DLD1 (cell line): ENCODE results near the gene FAM3A.

Experiments
- in situ Hi-C: cut with HindIII; loops from 2 replicates; pipeline ENCODE4 v1.10.0; 2017; ENCODE audit warnings: low sequenced_read_pairs

FAM3A gene

DNA sequence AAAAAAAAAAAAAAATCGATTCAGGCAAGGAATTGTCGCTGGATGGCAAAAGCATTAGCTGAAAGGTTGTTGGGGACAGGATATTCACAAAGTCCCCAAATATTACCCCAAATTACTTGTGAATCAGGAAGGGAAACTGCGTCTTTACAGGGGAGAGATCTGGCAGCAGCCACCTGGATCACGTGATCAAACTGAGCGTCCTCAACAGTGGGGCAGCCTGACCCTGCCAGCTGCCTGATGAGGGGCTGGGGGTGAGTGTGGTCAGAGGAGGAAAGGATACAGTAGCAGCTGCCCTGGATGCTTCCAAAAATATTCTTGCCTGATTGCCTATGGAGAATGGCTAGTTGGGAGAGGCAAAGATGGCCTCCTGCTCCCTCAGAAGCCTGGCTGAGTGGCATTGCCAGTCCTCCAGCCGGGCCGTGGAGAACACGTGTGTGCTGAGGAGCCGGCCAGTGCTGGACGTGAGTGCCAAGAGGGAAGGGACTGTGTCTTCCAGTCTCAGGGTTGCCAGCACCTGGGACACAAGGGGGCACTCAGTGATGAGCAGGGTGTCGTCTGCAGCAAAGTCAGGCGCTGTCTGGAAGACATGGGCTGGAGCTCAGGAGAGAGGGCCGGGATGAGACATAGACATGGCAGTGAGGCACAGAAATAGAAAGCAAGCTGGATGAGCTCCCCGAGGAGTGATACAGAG lies 34.0 kb downstream of the FAM3A start:
- in situ Hi-C loops: no loop called here

DNA sequence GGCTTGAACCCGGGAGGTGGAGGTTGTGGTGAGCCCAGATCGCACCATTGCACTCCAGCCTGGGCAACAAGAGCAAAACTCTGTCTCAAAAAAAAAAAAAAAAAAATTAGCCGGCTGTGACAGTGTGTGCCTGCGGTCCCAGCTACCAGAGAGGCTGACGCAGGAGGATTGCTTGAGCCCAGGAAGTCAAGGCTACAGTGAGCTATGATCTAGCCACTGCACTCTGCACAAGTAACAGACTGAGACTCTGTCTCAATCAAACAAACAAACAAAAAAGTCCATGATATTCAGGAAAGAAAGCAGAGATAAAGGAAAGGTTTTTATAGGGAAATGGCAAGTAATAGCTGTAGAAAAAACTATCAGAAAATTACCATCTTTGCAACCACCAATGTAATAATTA lies 34.8 kb downstream of the FAM3A start:
- in situ Hi-C loops: no loop called here

DNA sequence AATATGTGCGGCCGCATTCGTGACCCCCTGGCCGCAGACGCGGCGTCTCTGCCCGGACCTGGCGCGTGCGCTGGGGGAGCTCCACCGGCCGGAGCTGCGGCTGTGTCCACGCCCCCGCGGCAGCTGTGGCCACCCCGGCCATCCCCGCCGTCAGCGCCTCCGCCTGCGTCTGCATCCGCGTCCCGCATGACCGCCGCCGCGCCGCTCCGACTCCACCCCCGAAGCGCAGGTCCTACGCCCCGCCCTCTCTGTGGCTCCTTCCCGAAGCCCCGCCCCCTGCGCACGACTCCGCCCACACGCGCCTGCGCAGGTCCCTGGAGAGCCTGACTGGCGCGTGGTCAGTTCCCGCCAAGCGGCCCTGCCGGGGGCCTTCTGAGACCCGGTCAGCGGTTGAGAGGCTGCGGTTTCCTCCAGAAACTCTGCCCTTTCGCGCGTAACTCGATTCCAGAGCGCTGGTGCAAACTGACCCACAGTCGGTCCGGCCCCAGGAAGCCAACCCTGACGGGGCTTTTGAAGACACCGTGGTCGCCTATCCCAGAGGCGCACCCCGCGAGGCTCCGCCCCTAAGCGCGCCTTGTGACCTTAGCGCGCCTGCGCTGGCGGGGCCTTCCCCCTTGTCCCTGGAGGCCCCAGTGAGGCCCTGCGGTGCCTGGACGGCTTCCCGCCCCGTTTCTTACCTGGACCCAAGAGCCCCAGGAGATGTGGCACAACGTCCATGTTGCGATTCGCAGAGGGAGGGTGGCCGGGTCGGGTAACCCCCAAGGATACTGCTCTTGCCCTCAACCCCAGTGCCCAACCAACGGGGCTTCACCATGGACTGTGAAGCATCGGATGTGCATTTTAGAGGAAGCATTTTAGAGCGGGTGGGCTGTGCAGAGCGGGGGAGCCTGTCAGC lies 37.1 kb downstream of the FAM3A start, which contains the start of gene LAGE3:
TSS of gene LAGE3 (minus strand) at position 554 of the 895 bp plus-strand sequence. CDS start at position 188, 366 bp downstream.
- in situ Hi-C loops: no loop called here

DNA sequence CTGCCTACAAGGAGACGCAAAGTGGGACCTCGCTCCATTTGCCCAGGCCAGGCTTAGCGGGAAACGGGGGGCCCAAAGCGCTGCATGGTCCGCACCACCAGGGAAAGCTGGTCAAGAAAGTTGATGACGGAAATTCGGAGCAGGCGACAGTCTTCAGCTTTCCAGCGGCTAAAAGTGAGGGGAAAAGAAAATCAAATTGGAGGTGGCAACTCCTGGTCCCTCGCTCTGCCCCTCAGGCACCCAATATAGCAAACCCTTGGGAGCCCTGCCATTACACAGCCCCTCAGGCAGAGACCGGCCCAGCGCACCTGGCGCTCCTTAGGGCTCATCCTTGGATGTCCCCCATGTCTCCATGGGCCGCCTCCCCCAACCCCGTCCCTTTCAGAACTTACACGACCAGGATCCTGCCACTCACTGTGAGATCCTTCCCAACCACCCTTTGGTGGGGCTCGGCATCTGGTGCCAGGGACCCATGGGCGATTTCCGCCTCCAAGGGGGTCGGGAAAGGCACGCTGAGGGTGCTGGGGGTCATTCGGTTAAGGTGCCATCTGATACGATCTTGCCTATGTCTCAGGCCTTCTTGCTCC lies 38.0 kb downstream of the FAM3A start:
- in situ Hi-C loops: no loop called here

DNA sequence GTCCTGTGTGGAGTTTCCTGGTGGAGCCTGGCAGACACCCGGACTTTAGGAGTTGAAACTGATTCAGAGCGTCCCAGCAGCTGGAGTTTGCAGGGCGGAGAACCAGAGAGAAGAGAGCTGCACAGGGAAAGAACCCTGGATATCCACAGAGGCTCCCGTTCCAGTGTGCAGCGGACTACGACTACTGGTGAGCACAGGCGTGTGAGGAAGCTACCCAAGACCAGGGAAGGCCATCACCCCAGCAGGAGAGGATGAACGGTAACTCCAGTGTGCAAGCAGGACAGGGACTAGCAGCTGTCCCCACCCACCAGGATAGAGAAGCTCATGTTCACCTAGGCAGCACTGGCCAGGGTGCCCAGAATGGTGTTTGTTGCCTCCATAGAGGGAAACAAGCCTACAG lies 39.2 kb downstream of the FAM3A start:
- in situ Hi-C loops: no loop called here

DNA sequence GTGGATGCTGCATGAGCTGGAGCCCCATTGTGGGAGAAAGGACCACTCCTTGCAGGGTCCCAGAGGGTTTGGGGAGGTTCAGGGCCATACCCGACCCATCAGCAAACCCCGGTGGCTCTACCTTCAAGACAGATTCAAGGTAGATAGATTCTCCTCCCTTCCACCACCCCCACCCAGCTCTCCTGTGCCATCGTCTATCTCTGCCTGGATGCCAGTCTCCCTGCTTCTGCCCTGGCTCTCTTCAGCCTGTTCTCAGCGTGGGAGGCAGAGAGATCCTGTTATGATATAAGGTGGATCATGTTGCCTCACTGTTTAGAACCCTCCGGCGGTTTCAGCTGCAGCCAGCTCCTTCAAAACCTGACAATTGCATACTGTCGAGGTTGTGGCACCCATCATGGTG lies 42.3 kb downstream of the FAM3A start:
- in situ Hi-C loops: no loop called here

DNA sequence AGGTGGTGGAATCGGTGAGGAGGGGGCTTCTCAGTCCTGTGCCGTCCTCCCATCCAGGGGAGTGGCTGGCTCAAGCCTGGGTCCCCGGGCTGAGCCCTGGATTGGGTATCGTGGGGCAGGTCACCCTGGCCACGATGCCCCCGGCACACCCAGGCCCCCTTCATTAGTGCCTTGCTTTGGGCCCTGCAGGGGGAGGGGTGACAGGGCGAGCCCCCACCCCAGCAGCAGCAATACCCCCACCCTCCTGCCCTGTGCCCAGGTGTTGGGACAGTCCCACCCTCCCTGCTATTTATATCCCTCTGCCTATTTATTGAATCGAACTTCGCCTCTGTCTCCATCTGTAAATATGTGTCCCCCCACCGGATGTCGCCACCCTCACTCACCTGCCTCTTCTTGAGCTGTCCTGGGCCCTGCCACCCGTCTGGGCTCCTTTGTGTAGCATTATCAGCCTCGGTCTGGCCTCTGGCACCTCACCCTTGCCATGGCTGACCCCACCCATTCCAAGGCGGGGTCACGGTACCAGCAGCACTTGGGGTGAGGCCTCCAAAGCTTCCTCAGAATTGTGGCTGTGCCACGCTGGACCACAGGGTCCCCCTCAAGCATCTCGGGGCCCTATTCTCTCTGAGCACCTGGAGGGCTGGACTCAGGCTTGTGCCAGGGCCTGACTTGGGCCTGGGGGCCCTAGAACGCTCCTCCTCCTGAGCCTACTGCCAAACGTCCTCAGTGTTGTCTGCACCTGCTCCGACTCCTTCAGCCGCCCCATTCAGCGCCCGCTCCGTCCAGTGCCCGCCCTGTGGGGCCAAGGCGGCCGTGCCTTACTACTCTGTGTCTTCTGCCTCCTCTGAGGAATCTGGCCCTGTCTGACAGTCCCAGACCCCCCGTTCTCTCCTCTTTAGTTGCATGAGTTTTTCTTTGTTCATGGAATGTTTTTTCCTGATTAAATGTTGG lies 43.1 kb downstream of the FAM3A start:
- in situ Hi-C loops: no loop called here

DNA sequence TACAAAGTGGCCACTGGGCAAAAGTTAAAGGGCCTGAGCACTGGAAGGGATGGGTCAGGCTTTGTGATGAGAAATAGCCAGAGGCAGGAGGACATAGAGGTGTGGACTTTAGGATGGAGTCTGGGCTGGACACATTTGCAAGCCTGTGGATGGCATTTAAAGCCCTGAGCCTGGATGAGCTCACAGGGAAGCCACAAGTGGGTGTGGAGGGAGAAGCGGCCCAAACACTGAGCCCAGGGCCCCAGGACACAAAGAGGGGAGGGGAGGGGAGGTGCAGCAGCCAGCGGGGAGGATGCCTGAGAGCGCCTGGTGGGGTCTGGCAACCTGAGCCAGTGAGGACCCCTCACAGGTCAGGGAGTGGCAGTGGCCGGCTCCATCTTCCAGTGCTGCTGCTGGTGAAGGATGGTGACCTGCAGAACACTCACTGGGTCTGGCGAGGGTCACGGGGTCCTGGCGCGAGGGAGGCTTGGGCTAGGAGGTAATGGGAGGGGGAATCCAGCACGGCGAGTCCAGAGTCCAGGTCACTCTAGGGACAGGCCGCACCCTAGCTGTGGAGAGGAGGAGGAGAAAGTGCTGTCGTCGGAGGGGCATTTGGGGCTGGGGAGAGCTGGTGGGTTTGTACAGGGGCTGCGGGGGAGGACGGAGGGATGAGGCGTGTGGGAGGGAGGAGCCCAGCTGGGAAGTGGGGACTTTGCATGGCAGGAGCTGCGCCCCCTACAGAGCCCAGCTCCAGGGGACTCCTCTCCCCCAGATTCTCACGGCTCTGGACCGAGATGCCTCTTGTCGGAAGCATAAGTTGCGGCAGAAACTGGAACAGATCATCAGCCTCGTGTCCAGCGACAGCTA lies 44.0 kb downstream of the FAM3A start:
- in situ Hi-C loops: no loop called here

DNA sequence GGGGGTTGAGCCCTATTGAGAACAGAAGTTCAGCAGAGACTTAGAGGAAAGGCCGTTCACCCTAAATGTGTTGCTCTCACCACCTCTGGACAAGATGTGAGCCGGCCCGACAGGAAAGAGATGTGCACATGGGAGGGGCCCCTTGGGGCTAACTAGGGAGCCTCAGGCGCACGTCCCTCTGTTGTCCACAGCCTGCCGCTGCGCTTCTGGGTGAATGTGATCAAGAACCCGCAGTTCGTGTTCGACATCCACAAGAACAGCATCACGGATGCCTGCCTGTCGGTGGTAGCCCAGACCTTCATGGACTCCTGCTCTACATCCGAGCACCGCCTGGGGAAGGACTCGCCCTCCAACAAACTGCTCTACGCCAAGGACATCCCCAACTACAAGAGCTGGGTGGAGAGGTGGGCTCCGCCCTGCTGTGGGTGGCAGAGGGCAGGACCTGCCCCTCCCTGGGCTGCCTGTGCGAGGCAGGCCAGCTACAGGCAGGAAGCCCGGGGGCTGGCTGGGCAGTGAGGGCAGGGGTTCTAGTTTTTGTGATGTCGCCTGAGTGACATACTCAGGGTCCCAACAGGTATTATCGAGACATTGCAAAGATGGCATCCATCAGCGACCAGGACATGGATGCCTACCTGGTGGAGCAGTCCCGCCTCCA lies 45.0 kb downstream of the FAM3A start:
- in situ Hi-C loops: no loop called here

DNA sequence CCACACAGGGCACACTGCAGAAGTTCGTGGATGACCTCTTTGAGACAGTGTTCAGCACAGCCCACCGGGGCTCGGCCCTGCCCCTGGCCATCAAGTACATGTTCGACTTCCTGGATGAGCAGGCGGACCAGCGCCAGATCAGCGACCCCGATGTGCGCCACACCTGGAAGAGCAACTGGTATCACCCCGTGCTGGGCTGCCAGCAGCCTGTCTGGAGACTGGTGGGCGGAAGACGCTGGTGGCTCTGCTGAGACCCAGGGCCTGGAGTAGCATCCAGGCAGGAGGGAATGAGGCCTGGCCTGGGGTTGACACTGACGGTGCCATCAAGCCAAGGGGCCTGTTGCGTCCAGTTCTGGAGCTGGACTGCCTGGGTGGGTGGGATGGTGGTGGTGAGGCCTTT lies 45.6 kb downstream of the FAM3A start:
- in situ Hi-C loops: no loop called here

DNA sequence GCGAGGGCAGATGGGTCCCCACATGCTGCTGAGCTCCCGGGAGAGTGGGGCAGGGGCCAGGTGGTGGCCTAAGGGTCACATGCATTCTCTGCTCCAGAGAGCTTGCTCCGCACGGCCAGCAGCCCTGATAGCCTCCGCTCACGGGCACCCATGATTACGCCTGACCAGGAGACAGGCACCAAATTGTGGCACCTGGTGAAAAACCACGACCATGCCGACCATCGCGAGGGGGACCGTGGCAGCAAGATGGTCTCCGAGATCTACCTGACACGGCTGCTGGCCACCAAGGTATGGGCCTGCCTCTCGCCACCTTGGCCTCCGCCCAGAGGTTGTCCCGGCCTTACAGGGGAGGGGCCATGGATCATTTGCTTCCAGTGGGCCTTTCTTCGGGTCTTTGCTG lies 46.2 kb downstream of the FAM3A start:
- in situ Hi-C loops: no loop called here

DNA sequence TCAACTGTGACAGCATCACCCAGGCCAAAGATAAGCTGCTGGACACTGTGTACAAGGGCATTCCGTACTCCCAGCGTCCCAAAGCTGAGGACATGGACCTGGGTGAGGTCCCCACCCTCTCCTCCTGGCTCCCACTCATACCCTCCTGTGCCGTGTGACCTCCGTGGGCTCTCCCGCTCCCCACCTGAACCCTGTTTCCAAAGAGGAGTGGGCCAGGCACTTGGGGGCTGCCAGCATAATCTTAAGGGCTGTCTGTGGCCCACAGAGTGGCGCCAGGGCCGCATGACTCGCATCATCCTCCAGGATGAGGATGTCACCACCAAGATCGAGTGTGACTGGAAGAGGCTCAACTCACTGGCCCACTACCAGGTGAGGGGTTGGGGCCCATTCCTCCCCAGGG lies 46.9 kb downstream of the FAM3A start:
- in situ Hi-C loops: no loop called here

DNA sequence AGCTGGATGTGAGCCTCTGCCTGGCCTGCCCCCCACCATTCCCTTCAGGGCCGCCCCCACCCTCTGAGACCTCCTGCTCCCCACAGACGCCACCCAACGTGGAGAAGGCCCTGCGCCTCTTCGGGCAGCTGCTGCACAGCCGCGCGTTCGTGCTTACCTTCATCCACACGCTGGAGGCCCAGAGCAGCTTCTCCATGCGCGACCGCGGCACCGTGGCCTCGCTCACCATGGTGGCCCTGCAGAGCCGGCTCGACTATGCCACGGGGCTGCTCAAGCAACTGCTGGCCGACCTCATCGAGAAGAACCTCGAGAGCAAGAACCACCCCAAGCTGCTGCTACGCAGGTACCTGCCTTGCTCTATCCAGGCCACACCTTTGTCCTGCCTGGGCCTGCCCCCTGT lies 47.8 kb downstream of the FAM3A start:
- in situ Hi-C loops: no loop called here

DNA sequence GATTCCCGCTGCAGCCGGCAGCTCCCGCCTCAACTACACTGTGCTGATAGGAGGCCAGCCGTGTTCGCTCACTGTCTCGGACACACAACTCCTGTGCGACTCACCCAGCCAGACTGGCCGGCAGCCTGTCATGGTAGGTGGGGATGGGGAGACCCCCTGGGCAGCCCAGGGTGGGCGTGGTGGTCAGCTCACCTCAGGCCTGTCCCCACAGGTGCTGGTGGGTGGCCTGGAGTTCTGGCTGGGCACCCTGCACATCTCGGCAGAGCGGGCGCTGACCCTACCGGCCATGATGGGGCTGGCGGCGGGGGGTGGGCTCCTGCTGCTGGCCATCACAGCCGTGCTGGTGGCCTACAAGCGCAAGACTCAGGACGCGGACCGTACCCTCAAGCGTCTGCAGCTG lies 48.5 kb downstream of the FAM3A start:
- in situ Hi-C loops: no loop called here

DNA sequence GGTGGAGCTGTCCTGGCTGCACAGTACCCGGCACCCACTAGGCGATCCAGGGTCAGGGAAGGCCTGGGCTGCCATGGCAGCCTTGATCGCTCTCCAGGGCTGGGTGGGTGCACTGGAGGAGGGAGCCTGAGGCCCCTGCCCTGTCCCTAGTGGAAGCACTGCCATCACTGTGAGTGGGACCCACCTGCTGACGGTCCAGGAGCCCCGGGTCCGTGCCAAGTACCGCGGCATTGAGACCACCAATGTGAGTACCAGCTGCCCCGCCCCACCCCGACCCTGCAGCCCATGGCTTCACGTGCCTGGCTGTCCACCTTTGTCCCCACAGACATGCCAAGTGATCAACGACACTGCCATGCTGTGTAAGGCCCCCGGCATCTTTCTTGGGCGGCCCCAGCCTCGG lies 49.1 kb downstream of the FAM3A start:
- in situ Hi-C loops: no loop called here

DNA sequence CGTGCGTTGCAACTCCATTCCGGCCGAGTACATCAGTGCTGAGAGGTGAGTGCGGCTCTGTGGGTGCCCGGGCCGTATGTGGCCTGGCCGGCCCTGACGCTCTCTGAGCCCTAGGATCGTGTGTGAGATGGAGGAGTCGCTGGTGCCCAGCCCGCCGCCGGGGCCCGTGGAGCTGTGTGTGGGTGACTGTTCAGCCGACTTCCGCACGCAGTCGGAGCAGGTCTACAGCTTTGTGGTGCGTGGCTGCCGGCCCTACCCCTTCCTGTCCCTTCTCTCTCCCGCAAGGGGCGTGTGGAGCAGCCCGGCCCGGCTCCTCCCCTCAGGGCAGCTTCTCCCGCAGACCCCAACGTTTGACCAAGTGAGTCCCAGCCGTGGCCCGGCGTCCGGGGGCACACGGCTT lies 50.0 kb downstream of the FAM3A start:
- in situ Hi-C loops: no loop called here

DNA sequence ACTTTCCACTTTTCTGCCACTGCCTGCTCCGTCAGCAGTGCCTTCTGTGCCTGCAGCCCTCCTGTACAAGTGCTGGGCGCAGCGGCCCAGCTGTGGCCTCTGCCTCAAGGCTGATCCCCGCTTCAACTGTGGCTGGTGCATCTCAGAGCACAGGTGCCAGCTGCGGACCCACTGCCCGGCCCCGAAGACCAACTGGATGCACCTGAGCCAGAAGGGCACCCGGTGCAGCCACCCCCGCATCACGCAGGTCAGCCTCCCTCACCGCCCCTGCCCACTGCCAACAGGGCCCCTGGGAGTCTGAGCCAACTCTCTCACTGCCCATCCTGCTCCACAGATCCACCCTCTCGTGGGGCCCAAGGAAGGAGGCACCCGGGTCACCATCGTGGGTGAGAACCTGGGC lies 50.4 kb downstream of the FAM3A start:
- in situ Hi-C loops: no loop called here

DNA sequence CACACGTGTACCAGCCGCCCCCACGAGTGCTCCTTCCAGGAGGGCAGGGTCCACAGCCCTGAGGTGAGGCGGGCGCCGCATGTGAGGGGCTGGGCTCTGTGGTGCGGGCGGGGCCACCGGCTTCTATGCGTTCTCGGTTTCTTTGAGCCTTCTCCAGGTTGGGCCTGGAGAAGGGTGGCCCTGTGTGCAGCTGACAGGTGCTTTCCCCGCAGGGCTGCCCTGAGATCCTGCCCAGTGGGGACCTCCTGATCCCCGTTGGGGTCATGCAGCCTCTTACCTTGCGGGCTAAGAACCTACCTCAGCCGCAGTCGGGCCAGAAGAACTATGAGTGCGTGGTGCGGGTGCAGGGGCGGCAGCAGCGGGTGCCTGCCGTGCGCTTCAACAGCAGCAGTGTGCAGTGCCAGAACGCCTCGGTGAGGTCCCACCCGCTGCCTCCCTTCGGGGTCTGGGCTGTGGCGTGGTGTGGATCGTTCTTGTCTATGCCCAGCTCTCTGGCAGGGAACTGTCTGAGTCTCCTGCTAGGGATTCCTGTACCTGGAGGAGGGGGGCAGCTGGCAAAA lies 51.1 kb downstream of the FAM3A start:
- in situ Hi-C loops: no loop called here

DNA sequence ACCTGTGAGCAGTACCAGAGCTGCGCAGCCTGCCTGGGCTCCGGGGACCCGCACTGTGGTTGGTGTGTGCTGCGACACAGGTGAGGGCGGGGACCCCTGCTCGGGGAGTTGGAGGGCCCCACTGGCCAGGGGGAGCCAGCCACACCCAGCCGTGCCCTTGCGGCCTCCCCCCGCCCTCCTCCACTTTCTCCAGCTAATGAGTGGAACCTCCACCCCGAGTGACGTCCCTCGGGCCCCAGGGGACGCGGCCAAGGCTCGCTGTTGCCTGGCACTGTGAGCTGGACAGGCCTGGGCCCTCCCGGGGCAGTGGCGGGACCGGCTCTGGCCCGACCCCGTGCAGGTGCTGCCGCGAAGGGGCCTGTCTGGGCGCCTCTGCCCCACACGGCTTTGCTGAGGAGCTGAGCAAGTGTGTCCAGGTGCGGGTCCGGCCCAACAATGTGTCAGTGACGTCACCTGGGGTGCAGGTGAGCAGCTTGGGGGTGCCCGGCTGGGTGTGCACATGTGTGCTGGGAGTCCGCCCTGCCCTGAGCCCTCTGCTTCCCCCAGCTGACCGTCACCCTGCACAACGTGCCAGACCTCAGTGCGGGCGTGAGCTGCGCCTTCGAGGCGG lies 52.3 kb downstream of the FAM3A start:
- in situ Hi-C loops: no loop called here
